SK-N-SH treated with all-trans-retinoic acid at 6 μM for 48 hours (cell line): ENCODE measurements around the gene PSME1.

Experiments
- ARNTL ChIP-seq: fragments of 450-650 bp; formaldehyde crosslinking; IDR thresholded peaks from 2 replicates; pipeline ENCODE4 v1.5.0; 2020; ENCODE audit warnings: low read depth, mild to moderate bottlenecking, moderate library complexity, borderline replicate concordance
- GLIS3 ChIP-seq: fragments of 250-450 bp; sonication (Bioruptor Pico); IDR thresholded peaks from 2 replicates; pipeline ENCODE4 v1.5.0; 2020; ENCODE audit warnings: mild to moderate bottlenecking, moderate library complexity
- TOX ChIP-seq: fragments of 250-450 bp; sonication (Bioruptor Pico); IDR thresholded peaks from 2 replicates; pipeline ENCODE4 v1.8.0; 2021; ENCODE audit warnings: mild to moderate bottlenecking, moderate library complexity, borderline replicate concordance

GRCh38 chr14:24116128-24116814 lies 19.7 kb upstream of the PSME1 start:
- TF ChIP-seq TOX (CRISPR knock-in tag) (no peak), GLIS3 (CRISPR knock-in tag) (no peak), ARNTL (CRISPR knock-in tag) (no peak)
